ENCODE data around the gene CPNE6. TPM values are rescaled to one million over a fixed set of nuclear protein-coding genes. Genes with fewer than 3 reads are reported as not detected.
"Not testable (repeated sequence)": the region's sequence is repeated elsewhere in the genome, so short reads cannot be mapped to it uniquely, and the experiment has no call there.

CPNE6 gene
- total RNA-seq = not detected in 2 replicates

GRCh38 chr14:24071144-24071697, at the start of gene CPNE6:
TSS of gene CPNE6 (plus strand) at chr14:24071562. CDS start at chr14:24072937, 1,375 bp downstream.
- no peak for DNase-seq

GRCh38 chr14:24024939-24025418, 46.4 kb upstream of the CPNE6 start:
- not testable (repeated sequence) for DNase-seq

GRCh38 chr14:24029687-24030086, 41.7 kb upstream of the CPNE6 start:
- not testable (repeated sequence) for DNase-seq

- not testable (repeated sequence) for DNase-seq
Observed at GRCh38 chr14:24031331-24031730, 40.0 kb upstream of the CPNE6 start.

- DNase-seq = no peak
Observed at GRCh38 chr14:24032727-24033418, 38.5 kb upstream of the CPNE6 start.

- DNase-seq = not testable (repeated sequence)
Observed at GRCh38 chr14:24035769-24036168, 35.6 kb upstream of the CPNE6 start.

DNA sequence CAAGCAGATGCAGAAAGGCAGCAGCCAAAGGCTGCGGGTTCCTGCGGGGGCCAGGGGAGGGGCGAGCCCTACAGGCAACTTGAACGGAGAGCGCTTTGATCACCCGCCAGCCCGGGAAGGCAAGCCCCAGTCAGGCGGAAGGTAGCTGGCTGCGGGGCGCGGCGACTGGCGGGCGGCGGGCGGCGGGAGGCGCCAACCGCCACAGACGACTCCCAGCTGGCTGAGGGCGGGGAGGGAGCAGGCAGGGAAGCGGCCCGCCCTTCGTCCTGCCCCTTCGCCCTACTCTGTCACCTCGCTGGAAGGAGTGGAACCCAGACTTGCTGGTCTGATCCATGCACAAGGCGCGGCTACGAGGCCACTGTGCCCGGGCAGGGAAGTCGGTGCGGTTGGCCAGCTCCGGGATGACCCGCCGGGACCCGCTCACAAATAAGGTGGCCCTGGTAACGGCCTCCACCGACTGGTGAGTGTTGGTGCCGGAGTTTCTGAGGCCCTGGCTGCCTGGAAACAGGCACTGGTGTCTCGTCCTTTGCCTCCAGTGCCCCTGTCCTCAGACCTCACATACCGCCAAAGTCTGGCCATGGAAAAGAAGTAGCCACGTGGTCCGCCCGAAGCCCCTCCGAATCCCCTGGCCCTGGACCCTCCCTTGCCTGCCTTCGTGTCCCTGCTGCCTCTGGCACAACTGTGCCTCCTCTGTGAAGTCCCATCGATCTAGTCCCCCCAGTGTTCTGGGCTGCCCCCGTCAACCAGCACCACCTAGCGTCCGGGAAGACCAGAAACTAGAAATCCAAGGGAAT, 35.0 kb upstream of the CPNE6 start:
- peak; percentile 74 for DNase-seq

- DNase-seq = not testable (repeated sequence)
Observed at GRCh38 chr14:24036963-24037657, 34.3 kb upstream of the CPNE6 start.

- DNase-seq = no peak
Observed at GRCh38 chr14:24037658-24038037, 33.7 kb upstream of the CPNE6 start.

GRCh38 chr14:24038686-24039085, 32.7 kb upstream of the CPNE6 start:
- no peak for DNase-seq

DNA sequence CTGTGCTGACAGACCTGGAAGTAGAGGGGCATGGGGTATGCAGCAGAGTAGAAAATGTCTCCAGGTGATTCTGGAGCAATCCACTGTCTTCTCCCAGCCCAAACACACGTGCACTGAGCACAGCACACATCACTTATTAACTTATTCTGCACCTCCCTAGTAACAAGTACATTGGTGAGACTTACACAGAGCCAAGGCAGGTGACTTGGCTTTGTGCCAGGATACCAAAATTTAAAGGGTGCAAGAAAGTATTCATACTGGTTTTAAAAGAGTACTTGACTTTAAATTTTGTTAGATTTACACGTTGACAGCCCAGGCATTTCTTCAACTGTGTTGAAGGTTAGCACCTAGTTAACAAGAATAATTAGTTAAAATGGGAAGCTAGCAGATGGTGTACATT, 30.7 kb upstream of the CPNE6 start:
- DNase-seq = no peak

DNA sequence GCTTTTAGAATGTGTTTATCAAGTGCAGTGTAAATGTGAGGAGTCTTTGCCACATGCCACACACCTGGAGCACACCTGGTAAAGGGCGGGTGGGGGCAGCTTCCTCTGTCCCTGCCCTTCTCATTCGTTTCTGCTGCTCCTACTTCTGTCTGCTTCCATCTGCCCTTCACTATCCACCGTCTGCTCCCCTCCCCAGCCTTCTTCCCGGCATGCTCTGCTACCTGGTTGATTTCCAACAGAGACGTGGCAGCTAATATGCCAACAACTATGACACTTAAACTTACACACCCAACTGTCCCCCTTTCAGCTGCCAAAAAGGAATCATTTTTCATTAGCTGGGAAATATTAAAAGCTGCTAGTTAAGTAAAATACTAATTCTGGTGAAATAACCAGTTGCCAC, 28.6 kb upstream of the CPNE6 start:
- no peak for DNase-seq

GRCh38 chr14:24049002-24049401, 22.4 kb upstream of the CPNE6 start:
- DNase-seq = not testable (repeated sequence)

DNA sequence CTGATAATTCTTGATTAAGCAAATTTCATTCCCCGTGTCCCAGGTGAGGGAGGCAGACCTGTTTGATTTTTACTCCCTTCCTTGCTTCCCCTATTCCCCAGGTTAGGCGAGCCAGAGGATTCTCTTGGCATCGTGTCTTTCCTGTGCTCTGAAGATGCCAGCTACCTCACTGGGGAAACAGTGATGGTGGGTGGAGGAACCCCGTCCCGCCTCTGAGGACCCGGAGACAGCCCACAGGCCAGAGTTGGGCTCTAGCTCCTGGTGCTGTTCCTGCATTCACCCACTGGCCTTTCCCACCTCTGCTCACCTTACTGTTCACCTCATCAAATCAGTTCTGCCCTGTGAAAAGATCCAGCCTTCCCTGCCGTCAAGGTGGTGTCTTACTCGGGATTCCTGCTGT, 20.6 kb upstream of the CPNE6 start:
- DNase-seq = not testable (repeated sequence)

DNA sequence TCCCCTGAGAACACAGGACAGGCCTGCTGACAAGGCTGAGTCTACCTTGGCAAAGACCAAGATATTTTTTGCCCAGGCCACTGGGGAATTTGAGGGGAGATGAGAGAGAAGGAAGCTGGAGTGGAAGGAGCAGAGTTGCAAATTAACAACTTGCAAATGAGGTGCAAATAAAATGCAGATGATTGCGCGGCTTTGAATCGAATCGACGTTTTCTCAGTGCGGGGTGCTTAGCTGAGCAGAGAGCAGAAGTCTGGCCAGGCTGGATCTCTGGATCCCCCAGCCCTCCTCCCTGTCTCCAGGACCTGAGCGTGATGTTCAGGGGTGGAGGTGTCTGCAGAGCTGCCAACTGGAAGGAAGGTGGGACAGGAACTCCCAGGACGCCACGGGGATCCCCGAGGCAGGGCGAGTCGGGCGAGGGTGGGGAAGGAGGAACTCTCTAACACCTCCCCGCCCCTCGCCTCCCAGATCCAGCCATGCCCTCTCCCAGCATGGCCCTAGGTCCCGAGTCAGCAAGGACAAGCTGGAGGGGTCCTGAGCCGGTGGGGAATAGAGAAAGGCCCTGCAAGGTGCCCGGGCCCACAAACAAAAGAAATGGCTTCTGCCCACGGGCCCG, 20.1 kb upstream of the CPNE6 start:
- DNase-seq = no peak

DNA sequence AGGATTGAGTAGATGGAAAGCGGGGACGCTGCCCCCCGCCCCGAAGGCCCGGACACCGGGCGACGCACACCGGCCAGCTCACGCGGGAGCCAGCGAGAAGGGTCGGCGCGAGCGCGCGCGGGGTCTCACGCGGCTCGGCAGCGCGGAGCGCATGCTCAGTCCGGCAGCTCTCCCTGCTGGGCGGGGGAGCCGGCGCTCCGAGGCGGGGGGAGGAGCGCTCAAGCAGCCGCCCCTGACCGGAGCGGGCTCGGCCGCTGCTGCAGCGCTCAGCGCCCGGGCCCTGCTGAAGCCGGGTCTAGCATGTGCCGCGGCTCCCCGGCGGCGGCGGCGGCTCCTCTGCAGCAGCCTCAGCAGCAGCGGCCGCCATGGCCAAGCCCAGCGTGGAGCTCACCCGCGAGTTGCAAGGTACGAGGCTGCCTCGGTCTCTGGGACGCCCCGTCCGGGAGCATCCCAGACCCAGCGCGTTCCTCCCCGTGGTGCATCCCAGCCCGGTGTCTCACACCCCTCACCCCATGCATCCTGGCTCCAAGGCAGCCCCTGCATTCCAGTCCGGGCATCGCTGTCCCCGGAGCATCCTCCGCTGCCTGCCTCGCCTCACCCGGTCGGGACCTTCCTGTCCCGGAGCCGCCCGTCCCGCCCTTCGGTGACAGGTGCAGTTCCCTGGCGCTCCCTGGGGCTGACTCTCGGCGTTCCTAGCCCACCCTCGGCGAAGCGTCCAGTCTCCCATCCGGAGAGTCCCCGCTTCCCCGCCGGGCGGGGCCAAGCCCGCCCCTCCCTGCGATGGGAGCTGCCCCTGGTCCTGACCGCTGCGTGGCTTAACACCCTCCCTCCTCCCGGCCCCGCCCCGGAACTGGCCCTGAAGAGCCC, 19.3 kb upstream of the CPNE6 start, which contains the start of gene CARMIL3:
CARMIL3 (plus strand) TSS at position 221 of the 867 bp plus-strand sequence; CDS start at position 366, 145 bp downstream.
- DNase-seq = peak; percentile 63

GRCh38 chr14:24052656-24053547, 18.5 kb upstream of the CPNE6 start:
- DNase-seq = no peak

GRCh38 chr14:24053548-24054323, 17.6 kb upstream of the CPNE6 start:
- DNase-seq = no peak

DNA sequence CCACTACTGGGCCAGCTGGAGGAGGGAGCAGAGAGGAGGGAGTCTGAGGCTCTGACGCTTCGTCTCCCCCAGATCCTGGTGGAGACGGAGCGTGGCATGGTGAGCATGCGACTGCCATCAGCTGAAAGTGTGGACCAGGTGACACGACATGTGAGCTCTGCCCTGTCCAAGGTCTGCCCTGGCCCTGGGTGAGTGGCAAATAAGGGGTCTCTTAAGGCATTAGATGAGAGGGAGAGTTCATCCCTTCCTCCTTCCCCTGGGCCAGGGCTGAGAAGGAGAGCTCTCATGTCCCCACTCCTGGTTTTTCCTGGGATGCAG, 17.1 kb upstream of the CPNE6 start:
- no peak for DNase-seq

- DNase-seq = no peak
Observed at GRCh38 chr14:24054646-24055045, 16.7 kb upstream of the CPNE6 start.

Measured in dermis blood vessel endothelial cell (primary cell).